HepG2 (cell line): Measurements from ENCODE around the gene FNIP2. TPM values are rescaled to one million over a fixed set of nuclear protein-coding genes. Genes with fewer than 3 reads are reported as not detected.

Experiments used
- IKZF5 ChIP-seq: IDR thresholded peaks from 2 replicates; pipeline ENCODE4 v1.6.1; 2018; ENCODE audit warnings: missing genetic modification reagents, mild to moderate bottlenecking, missing compliant biosample characterization
- MXD3 ChIP-seq: IDR thresholded peaks from 2 replicates; pipeline ENCODE4 v1.6.1; 2016; ENCODE audit warnings: mild to moderate bottlenecking, missing biosample characterization, missing genetic modification reagents
- PHF5A ChIP-seq: IDR thresholded peaks from one replicate; pipeline ENCODE4 v1.6.1; 2018; ENCODE audit warnings: low read depth, missing genetic modification reagents; ENCODE audit not compliant: unreplicated experiment
- PRDM10 ChIP-seq: sonication (generic); formaldehyde crosslinking; IDR thresholded peaks from 2 replicates; pipeline ENCODE4 v1.4.0; 2020; ENCODE audit warnings: low read depth, missing genetic modification reagents
- RXRA ChIP-seq: sonication (generic); formaldehyde crosslinking; IDR thresholded peaks from 2 replicates; pipeline ENCODE4 v1.5.1; 2020; ENCODE audit warnings: missing genetic modification reagents
- THAP7 ChIP-seq: sonication (generic); formaldehyde crosslinking; IDR thresholded peaks from 2 replicates; pipeline ENCODE4 v1.8.1; 2023; ENCODE audit warnings: mild to moderate bottlenecking, missing genetic modification reagents
- ZFY ChIP-seq: sonication (generic); formaldehyde crosslinking; IDR thresholded peaks from 2 replicates; pipeline ENCODE4 v1.4.0; 2020; ENCODE audit warnings: missing genetic modification reagents
- ZKSCAN8 ChIP-seq: IDR thresholded peaks from 2 replicates; pipeline ENCODE4 v1.6.1; 2016; ENCODE audit warnings: borderline replicate concordance, missing genetic modification reagents, missing compliant biosample characterization
- ZNF282 ChIP-seq: fragments of 450-650 bp; IDR thresholded peaks from 2 replicates; pipeline ENCODE4 v1.6.1; 2018; ENCODE audit not compliant: partially characterized antibody
- ZNF407 ChIP-seq: sonication (generic); formaldehyde crosslinking; IDR thresholded peaks from one replicate; pipeline ENCODE4 v1.5.1; 2020; ENCODE audit warnings: mild to moderate bottlenecking, missing genetic modification reagents; ENCODE audit errors: not compliant biosample characterization
- ZNF660 ChIP-seq: sonication (generic); formaldehyde crosslinking; IDR thresholded peaks from 2 replicates; pipeline ENCODE4 v1.5.1; 2020; ENCODE audit warnings: mild to moderate bottlenecking, low read depth, missing genetic modification reagents, borderline replicate concordance
- ZNF777 ChIP-seq: sonication (generic); formaldehyde crosslinking; IDR thresholded peaks from 2 replicates; pipeline ENCODE4 v1.4.0; 2020; ENCODE audit warnings: missing genetic modification reagents
- polyA plus RNA-seq, 8 experiments: library from polyadenylated mRNA; depleted of rRNA in 3 of 8; stranded (reverse) in 7 of 8; unstranded in 1 of 8; fragments of >200 nt; fragmentation: Illumina TruSeq in 4 of 8; extraction: Trizol in 4 of 8; gene quantifications; 2 replicates each; pipeline versions ENCODE4 v1.2.1 to v1.2.3, GENCODE V29; 2011 to 2016; ENCODE audit warnings: low read depth in 4 of 8, missing spikeins in 1 of 8, mixed read lengths in 1 of 8; ENCODE audit not compliant: insufficient read depth in 1 of 8
- total RNA-seq, 5 experiments: library from RNA; depleted of rRNA; stranded (reverse); fragments of >200 nt; fragmentation: Illumina TruSeq; extraction: Trizol; gene quantifications; 2 replicates each; pipeline ENCODE4 v1.2.3, GENCODE V29; 2016; ENCODE audit warnings: low read depth in 1 of 5

FNIP2 gene
- total and polyA plus RNA-seq, 2 of the 13 experiments (the other 11 are each of a cell fraction or from before 2014, with no cell fraction given): 15.5 to 21.0 TPM

GRCh38 chr4:158768555-158769174, at the start of gene FNIP2 (continued):
- no peak; the same call in 1 of the 2 replicates for TF ChIP-seq THAP7 (CRISPR knock-in tag)
- TF ChIP-seq ZFY (CRISPR knock-in tag): peak; percentile 77
- TF ChIP-seq IKZF5 (CRISPR knock-in tag): no peak
- TF ChIP-seq ZNF407: no peak
- TF ChIP-seq ZKSCAN8 (CRISPR knock-in tag): no peak
- TF ChIP-seq PRDM10: 0 out of 2 replicates have a peak, but pooled peaks have one; percentile 22
- TF ChIP-seq ZNF282: no peak
- TF ChIP-seq ZNF660 (CRISPR knock-in tag): no peak
- TF ChIP-seq MXD3 (CRISPR knock-in tag): no peak
- TF ChIP-seq ZNF777 (CRISPR knock-in tag): 0 out of 2 replicates have a peak, but pooled peaks have one; percentile 32
- TF ChIP-seq RXRA (CRISPR knock-in tag): no peak
- TF ChIP-seq PHF5A (CRISPR knock-in tag): no peak
